HEK293T (cell line): Measurements from ENCODE around the gene FBXO11.
"Not testable (repeated sequence)": the region's sequence is repeated elsewhere in the genome, so short reads cannot be mapped to it uniquely, and the experiment has no call there.

Source experiments
- CTCF ChIA-PET: fragments of 350-600 bp; formaldehyde crosslinking; extraction: SDS; loops from one replicate; lab custom pipeline; 2021; ENCODE audit warnings: antibody characterized with exemption, inconsistent platforms; lab: Yijun Ruan, JAX
- POLR2A ChIA-PET: fragments of 350-600 bp; formaldehyde crosslinking; extraction: SDS; loops from one replicate; lab custom pipeline; 2020; ENCODE audit warnings: antibody characterized with exemption, inconsistent platforms; lab: Yijun Ruan, JAX
- DNase-seq: peaks from one replicate; pipeline ENCODE4 v3.0.0; 2012; ENCODE audit warnings: mixed read lengths; ENCODE audit errors: extremely low spot score
- ARNT ChIP-seq: fragments of 450-650 bp; IDR thresholded peaks from 2 replicates; pipeline ENCODE4 v1.6.1; 2017; ENCODE audit warnings: mild to moderate bottlenecking
- BHLHE40 ChIP-seq: fragments of 450-650 bp; IDR thresholded peaks from 2 replicates; pipeline ENCODE4 v1.6.1; 2016; ENCODE audit warnings: mild to moderate bottlenecking, moderate library complexity, borderline replicate concordance
- CTBP1 ChIP-seq: fragments of 450-650 bp; IDR thresholded peaks from 2 replicates; pipeline ENCODE4 v1.6.1; 2016; ENCODE audit warnings: borderline replicate concordance
- ELF4 ChIP-seq: fragments of 450-650 bp; IDR thresholded peaks from 2 replicates; pipeline ENCODE4 v1.6.1; 2017; ENCODE audit warnings: antibody characterized with exemption
- FOXA1 ChIP-seq: fragments of 450-650 bp; IDR thresholded peaks from 2 replicates; pipeline ENCODE4 v1.6.1; 2016; ENCODE audit warnings: mild to moderate bottlenecking
- FOXK2 ChIP-seq: fragments of 450-650 bp; IDR thresholded peaks from 2 replicates; pipeline ENCODE4 v1.6.1; 2016; ENCODE audit warnings: mild to moderate bottlenecking
- FOXM1 ChIP-seq: fragments of 450-650 bp; IDR thresholded peaks from 2 replicates; pipeline ENCODE4 v1.6.1; 2017; ENCODE audit warnings: mild to moderate bottlenecking, borderline replicate concordance
- HDGF ChIP-seq: fragments of 450-650 bp; IDR thresholded peaks from 2 replicates; pipeline ENCODE4 v1.6.1; 2017; ENCODE audit warnings: antibody characterized with exemption, borderline replicate concordance
- L3MBTL2 ChIP-seq: fragments of 450-650 bp; conservative IDR thresholded peaks from 2 replicates; pipeline ENCODE4 v1.6.1; 2016; ENCODE audit warnings: mild to moderate bottlenecking
- LEF1 ChIP-seq: fragments of 450-650 bp; IDR thresholded peaks from 2 replicates; pipeline ENCODE4 v1.6.1; 2017; ENCODE audit warnings: mild to moderate bottlenecking, borderline replicate concordance
- NFRKB ChIP-seq: fragments of 450-650 bp; IDR thresholded peaks from 2 replicates; pipeline ENCODE4 v1.6.1; 2016; ENCODE audit warnings: mild to moderate bottlenecking, moderate library complexity
- PKNOX1 ChIP-seq: fragments of 450-650 bp; IDR thresholded peaks from 2 replicates; pipeline ENCODE4 v1.6.1; 2016
- SP1 ChIP-seq: fragments of 450-650 bp; IDR thresholded peaks from 2 replicates; pipeline ENCODE4 v1.6.1; 2017
- SUZ12 ChIP-seq: fragments of 450-650 bp; IDR thresholded peaks from 2 replicates; pipeline ENCODE4 v1.6.1; 2016; ENCODE audit warnings: mild to moderate bottlenecking
- TARDBP ChIP-seq: fragments of 450-650 bp; IDR thresholded peaks from 2 replicates; pipeline ENCODE4 v1.6.1; 2016
- ZNF384 ChIP-seq: fragments of 450-650 bp; IDR thresholded peaks from 2 replicates; pipeline ENCODE4 v1.6.1; 2016

Gene FBXO11

GRCh38 chr2:47870641-47871540, 35.4 kb downstream of the FBXO11 start:
- no peak for DNase-seq
- ChIA-PET CTCF (interaction anchor here (0.5 kb wide), 1 partner anchor 11 kb away, joined by 3 read pairs; no protein-coding TSS in a partner anchor), POLR2A (no interaction called here)
- no peak for TF ChIP-seq PKNOX1
- TF ChIP-seq SUZ12 = no peak
- TF ChIP-seq NFRKB = no peak
- no peak for TF ChIP-seq CTBP1
- no peak for TF ChIP-seq TARDBP
- no peak for TF ChIP-seq SP1
- no peak for TF ChIP-seq BHLHE40
- TF ChIP-seq HDGF = no peak
- TF ChIP-seq ELF4 = no peak
- TF ChIP-seq LEF1 = no peak
- no peak for TF ChIP-seq FOXM1
- no peak for TF ChIP-seq FOXK2
- no peak for TF ChIP-seq L3MBTL2
- no peak for TF ChIP-seq FOXA1
- TF ChIP-seq ARNT = no peak
- no peak for TF ChIP-seq ZNF384

- DNase-seq = no peak
- TF ChIP-seq FOXM1 = no peak
- no peak for TF ChIP-seq L3MBTL2
- TF ChIP-seq ZNF384 = no peak
- no peak for TF ChIP-seq ELF4
- TF ChIP-seq SUZ12 = no peak
- TF ChIP-seq BHLHE40 = no peak
- TF ChIP-seq SP1 = no peak
- TF ChIP-seq TARDBP = no peak
- no peak for TF ChIP-seq HDGF
- no peak for TF ChIP-seq PKNOX1
- no peak for TF ChIP-seq ARNT
- no peak for TF ChIP-seq NFRKB
- TF ChIP-seq LEF1 = no peak
- TF ChIP-seq FOXA1 = no peak
- no peak for TF ChIP-seq CTBP1
- CTCF ChIA-PET = interaction anchor here (0.5 to 1.8 kb wide), 2 partner anchors 10 to 13 kb away, joined by 3 to 4 read pairs; no protein-coding TSS in a partner anchor
- POLR2A ChIA-PET = no interaction called here
These were observed 36.3 kb downstream of the FBXO11 start for GRCh38 chr2:47869859-47870595.

- DNase-seq = no peak
- ChIA-PET CTCF (interaction anchor here (1.8 kb wide), 1 partner anchor 11 kb away, joined by 4 read pairs; no protein-coding TSS in a partner anchor), POLR2A (no interaction called here)
- no peak for TF ChIP-seq TARDBP
These were observed 37.5 kb downstream of the FBXO11 start for GRCh38 chr2:47868611-47869352.

- no peak for DNase-seq
- TF ChIP-seq L3MBTL2 = no peak
- TF ChIP-seq ARNT = no peak
- no peak for TF ChIP-seq FOXM1
- no peak for TF ChIP-seq PKNOX1
- CTCF ChIA-PET = interaction anchor here (1.0 kb wide), 1 partner anchor 9 kb away, joined by 3 read pairs; no protein-coding TSS in a partner anchor
- POLR2A ChIA-PET = no interaction called here
These were observed 39.1 kb downstream of the FBXO11 start for GRCh38 chr2:47867205-47867604.

- CTCF ChIA-PET = no interaction called here
- POLR2A ChIA-PET = no interaction called here
- no peak for TF ChIP-seq FOXK2
- no peak for TF ChIP-seq HDGF
- no peak for TF ChIP-seq FOXM1
- no peak for TF ChIP-seq FOXA1
- TF ChIP-seq TARDBP = no peak
- no peak for TF ChIP-seq ELF4
- TF ChIP-seq ARNT = no peak
- DNase-seq = no peak
These were observed 41.7 kb downstream of the FBXO11 start for GRCh38 chr2:47864566-47864965.

GRCh38 chr2:47862949-47863348, 43.3 kb downstream of the FBXO11 start:
- POLR2A ChIA-PET = no interaction called here
- TF ChIP-seq HDGF = no peak
- TF ChIP-seq CTBP1 = no peak
- DNase-seq = no peak
- CTCF ChIA-PET = no interaction called here

- POLR2A ChIA-PET, CTCF ChIA-PET, DNase-seq: not testable (repeated sequence)
These were observed 53.1 kb downstream of the FBXO11 start for GRCh38 chr2:47853067-47853777.
